Activated T-cell treated with anti-CD3 and anti-CD28 coated beads, Interleukin-2, amount 50 U/mL, for 48 hours (primary cell): ENCODE measurements around the gene PPBP.

Source experiments
- DNase-seq, 2 experiments: peaks; one replicate each; pipeline ENCODE4 v3.0.0-alpha.2; 2020

Gene PPBP

DNA sequence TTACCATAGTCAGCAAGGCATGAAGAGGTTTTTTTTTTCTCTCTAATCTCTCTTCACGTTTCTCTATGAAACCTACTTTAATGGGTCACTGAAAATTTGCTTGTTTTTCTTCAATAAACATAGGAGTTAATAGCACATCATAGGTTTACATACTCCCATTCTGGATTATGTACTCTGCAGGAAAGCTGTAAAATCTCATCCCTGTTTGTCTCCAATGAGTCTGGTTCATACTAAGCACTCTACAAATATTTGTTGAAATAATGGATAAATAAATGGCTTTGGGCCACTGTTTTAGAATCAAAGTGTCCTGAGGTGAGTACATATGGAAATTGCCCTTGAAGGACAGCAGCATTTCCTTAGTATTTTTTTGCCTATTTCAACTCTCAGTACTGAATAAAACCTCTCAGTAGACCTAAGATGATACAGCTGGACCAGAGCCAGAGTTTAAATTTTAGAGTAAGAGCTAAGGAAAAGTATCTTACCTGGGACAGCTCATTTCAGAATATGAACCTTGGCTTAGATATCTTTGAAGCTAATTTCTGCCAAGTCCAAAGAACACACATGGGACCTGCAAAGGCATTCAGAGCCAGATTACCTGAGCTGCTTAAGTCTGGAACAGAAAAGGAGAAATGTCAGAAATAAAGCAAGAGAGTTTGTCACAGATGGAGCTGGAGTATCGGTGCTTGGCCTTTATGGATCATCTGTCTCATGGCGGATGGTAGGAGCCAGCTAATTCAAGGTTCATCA, 40.6 kb downstream of the PPBP start:
- no peak for DNase-seq

DNA sequence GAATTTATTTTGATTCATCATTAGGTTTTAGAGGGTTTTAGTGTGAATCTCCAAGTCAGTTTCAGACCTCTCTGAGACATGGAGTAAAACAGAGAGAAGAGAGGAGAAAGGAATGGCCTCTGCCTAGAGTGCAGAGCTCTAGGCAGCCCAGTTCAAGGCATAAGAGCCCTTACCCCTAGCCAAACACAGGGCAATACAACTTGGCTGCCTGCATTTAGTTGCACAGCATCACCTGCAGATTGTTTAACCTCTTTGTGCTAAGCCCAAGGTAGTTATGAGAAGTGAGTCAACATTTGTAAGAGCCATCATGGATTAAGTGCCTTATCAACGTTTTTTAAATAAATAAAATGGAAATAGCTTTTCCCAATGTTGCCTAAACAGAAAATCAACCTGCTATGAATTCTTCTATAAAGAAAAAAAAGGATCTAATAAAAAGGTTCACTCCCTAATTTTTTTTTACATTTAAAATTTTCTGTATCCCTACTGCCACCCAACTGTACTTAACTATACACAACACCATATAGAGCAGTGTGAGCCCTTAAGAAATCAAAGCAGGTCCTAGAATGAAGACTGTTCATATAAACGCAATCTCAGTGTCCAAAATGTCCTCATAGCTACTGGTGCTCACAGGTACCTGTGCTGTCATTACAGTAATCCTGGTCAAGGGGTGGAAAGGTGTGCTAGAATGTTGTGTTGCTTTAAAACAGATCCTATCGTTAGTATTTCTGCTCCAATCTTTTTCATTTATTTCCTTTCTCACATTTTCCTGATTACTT, 42.1 kb downstream of the PPBP start:
- no peak for DNase-seq

DNA sequence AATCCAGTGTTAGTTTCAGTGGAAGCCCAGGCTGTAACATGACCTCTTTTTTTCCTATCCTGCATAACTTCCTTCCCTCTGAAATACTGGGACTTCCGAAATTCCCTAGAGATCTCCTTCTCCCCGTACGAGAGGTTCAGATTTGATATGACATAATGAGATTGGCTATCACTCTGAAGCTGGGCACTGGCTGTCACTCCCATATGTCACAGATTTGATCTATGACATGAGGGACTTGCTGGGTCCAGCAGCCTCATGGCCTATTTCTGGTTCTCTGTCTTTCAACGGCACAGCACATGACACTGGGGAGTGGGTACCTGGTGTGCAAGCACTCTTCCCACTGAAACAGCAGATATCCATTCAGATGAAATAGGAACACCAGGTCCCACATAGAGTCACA, 42.9 kb downstream of the PPBP start:
- DNase-seq = no peak

DNA sequence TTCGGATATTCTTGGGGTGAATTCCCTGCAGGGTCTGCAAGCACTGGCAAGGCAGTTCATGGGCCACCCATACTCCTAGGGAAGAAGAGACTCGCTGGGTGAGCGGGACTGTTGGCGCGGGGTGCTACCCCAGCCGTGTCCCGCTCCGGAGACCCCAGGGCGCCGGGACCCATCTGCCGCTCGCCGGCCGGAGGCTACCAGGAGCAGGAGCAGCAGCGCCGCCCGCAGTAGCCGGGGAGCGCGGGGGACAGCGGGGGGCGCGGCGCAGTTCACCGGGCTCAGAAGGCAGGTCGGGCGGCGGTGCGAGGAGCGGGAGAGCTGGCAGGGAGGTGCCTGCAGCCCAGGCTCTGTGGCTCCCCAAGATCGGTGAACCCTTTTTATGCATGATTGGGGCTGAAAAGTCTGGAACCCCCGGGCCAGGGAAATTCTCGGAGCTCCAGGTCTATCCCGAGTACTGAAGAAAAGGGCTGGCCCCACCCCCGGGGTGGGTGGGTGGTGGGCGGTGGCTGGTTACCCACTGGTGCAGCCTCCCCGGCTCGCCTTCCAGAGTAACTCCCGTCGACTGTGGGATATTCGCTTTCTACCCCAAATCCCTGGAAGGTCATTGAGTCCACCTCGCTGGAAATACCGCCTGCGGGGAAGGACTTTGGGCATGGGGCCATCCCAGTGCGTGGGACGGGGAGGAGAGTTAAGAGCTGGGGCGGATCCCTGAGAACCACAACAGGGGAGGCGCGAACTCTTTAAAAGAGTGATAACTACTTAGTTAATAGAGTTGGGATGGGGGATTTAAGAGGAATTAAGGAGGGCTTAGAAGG, 43.7 kb downstream of the PPBP start:
- no peak for DNase-seq

DNA sequence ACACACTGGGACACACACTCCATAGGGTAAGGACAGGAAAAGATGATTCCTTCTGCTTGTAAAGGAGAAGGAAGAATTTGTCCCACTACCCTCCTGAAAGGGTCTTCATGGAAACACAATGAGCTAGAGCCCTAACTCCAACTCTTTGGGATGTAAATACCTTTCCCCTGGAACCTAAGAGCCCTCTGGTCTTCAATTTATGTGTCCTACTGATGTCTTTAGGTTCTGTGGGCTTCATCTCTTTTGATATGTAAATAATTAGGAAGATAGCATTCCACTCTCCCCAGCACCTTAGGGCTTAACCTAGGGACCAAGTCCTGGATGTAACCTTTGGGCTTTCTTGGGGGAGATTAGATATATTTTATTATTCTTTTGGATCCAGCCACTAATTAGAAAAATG, 44.4 kb downstream of the PPBP start:
- DNase-seq = no peak

DNA sequence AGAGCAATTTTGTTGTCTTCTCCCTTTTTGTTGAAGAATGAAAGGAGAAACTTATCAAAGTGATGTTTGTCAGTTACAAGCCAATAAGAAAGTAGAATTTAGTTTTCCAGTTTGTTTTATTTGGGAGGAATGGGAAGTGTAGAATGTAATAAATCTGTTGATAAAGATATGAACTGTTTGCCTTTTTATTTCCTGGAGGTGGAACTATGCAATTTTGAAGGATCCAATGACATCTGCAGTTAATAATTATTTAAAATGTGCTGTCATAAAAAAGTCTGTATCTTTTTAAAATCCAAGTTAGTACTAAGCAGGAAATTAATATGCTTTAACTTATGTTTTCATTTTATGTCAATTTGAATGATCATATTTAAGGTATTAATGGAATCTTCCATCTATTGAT, 51.0 kb downstream of the PPBP start:
- DNase-seq = no peak
